ENCODE measurements around the gene VAV2. TPM values are rescaled to one million over a fixed set of nuclear protein-coding genes. Genes with fewer than 3 reads are reported as not detected.

The VAV2 gene
- total RNA-seq, 1 experiment from 2014 or later = 4.4 TPM

- in situ Hi-C loops (cut with HindIII; ENCODE audit: low pct_unique_long_range_greater_than_20kb, low sequenced_read_pairs) = no loop called here
Measured at GRCh38 chr9:133716564-133717112, 275.5 kb downstream of the VAV2 start.

DNA sequence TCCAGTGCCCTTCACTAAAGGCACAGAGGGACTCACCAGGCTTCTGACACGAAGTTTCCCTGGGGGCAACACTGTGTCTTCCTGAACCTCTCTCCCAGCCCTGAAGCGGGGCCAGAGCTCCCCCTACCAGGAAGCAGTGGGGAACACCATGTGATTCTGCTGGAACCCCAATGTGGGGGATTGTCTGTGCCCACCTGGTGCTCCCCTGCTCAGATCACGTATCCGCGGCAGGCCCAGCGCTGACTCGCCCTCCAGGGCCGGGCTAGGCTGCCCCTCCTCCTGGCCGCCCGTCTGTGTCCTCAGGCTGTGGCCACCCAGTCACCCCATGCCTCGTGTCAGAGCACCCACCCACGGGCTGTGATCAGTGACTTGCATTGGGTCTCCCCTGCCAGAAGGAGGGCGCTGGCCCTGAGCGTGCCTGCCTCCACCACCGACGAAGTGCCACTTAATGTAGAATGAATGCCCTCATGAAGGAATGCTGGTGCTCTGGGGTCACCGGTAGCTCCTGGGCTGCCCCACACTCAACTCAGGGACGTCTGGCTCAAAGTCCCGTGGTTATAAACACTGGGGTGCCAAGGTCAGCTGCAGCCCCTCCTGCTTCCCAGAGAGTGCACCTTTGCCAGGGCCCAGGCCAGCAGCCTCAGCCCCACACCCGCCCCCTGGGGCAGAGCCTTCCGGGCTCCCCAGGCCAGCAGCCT lies 276.1 kb downstream of the VAV2 start:
- no peak for DNase-seq (ENCODE audit: low read depth, low spot score)
- in situ Hi-C loops (cut with HindIII; ENCODE audit: low pct_unique_long_range_greater_than_20kb, low sequenced_read_pairs) = no loop called here

More at GRCh38 chr9:133716564-133717112, 275.5 kb downstream of the VAV2 start:
- no peak for DNase-seq (ENCODE audit: low read depth, low spot score)

GRCh38 chr9:133715295-133715865 lies 276.7 kb downstream of the VAV2 start:
- in situ Hi-C loops (cut with HindIII; ENCODE audit: low pct_unique_long_range_greater_than_20kb, low sequenced_read_pairs) = no loop called here
- DNase-seq (ENCODE audit: low read depth, low spot score) = no peak

DNA sequence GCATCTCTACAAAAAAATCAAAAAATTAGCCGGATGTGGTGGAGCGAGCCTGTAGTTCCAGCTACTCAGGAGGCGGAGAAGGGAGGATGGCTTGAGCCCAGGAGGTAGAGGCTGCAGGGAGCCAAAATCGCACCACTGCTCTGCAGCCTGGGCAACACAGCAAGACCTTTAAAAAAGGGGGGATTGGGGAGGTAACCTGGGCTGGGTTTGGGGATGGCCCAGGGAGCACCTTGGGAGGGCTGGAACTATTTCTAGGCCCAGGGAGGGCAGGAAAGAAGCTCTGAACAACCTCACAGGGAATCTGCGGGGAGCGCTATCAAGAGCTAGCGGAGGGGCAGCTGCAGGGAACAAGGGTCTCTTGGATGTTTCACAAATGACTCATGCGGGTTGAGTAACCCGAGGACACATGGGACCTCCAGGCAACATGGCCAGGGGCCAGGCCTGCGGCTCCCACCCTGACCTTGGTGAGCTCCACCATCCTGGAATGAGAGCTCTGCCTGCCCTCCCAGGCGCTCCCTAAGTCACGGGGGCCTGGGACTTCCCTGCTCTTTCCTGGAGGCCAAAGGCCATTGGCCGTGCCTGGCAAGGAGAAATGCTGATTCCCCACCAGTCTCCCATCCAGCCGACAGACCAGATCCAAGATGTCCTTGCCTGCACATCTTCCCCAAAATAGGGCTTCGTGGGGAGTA lies 277.4 kb downstream of the VAV2 start:
- DNase-seq (ENCODE audit: low read depth, low spot score) = no peak
- in situ Hi-C loops (cut with HindIII; ENCODE audit: low pct_unique_long_range_greater_than_20kb, low sequenced_read_pairs) = no loop called here

GRCh38 chr9:133713960-133714495 lies 278.1 kb downstream of the VAV2 start:
- no peak for DNase-seq (ENCODE audit: low read depth, low spot score)
- in situ Hi-C loops (cut with HindIII; ENCODE audit: low pct_unique_long_range_greater_than_20kb, low sequenced_read_pairs) = no loop called here

GRCh38 chr9:133713150-133713959 lies 278.8 kb downstream of the VAV2 start:
- no peak for DNase-seq (ENCODE audit: low read depth, low spot score)
- in situ Hi-C loops (cut with HindIII; ENCODE audit: low pct_unique_long_range_greater_than_20kb, low sequenced_read_pairs) = no loop called here

DNA sequence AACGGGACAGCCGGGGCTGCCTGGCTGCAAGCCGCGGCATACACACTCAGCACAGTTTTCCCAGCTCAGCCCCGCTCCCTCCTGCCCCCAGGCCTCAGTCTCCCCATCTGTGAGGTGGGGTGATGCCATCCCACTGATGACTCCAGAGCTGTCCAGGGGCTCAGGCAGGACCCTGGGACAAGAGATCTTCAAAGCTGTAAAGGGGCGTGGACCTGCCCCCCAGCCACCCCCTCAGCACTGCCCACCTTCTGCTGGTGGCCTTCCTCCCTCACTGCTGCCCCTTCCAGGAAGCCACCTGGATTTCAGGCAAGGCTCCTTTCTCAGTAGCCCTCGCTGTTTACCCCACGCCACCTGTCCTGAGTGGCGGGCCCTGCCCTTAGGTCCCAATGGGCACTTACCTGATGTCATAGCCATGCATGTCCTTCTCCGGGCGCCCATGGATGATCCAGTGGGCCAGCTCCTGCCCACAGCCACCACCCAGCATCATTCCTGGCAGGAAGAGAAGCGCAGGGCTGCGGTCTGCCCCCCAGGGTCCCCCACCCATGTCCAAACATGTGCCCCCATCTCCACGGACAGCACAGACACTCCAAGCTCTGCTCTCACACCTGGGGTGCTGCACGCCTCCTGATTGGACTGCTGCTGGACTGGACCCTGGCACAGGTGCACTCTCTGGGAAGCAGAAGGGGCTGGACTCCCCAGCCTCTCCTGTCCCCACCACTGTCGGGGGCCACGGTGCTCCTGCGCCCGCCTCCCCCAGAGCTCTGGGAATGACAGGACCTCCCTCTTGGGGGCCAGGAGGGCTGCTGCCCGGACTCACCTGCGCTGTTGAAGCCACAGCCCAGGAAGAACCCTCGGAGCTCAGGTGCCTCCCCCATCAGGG lies 279.7 kb downstream of the VAV2 start:
- in situ Hi-C loops (cut with HindIII; ENCODE audit: low pct_unique_long_range_greater_than_20kb, low sequenced_read_pairs) = no loop called here
- DNase-seq (ENCODE audit: low read depth, low spot score) = no peak

Other genes starting within 250 kb of the VAV2 start
- gene BRD3OS, start 33.2 kb upstream of the VAV2 start, total RNA-seq (2014; rRNA removed; shearing (Covaris generic)) = 10.1 and 18.3 TPM in 2 replicates
- gene BRD3, start 75.7 kb upstream of the VAV2 start, total RNA-seq (2014; rRNA removed; shearing (Covaris generic)) = 1.7 and 2.1 TPM in 2 replicates
- 25.9 and 27.1 TPM in 2 replicates for gene WDR5, start 143.8 kb upstream of the VAV2 start, total RNA-seq (2014; rRNA removed; shearing (Covaris generic))
- gene RNU6ATAC, start 172.2 kb upstream of the VAV2 start, total RNA-seq (2014; rRNA removed; shearing (Covaris generic)) = not detected in 2 replicates

Measured in SK-MEL-5 (cell line).